ENCODE data around the gene CUEDC1. TPM values are rescaled to one million over a fixed set of nuclear protein-coding genes. Genes with fewer than 3 reads are reported as not detected.

The CUEDC1 gene
- total and polyA plus RNA-seq, 9 of the 15 experiments (the other 6 are each of a cell fraction or from before 2014, with no cell fraction given): 0.20 to 4.1 (median 1.6) TPM; not detected in 1

GRCh38 chr17:57987581-57988300, 32.5 kb upstream of the CUEDC1 start, which contains the start of gene VEZF1 (continued):
- TF ChIP-seq MYC (IDR thresholded peaks at IDR 0.05; ENCODE audit: low read depth, low read length) (no peak), MYC (CRISPR knock-in tag; IDR thresholded peaks at IDR 0.05; ENCODE audit: borderline replicate concordance, low read depth) (0 out of 2 replicates have a peak, but pooled peaks have one; percentile 38), LCOR (CRISPR knock-in tag; IDR thresholded peaks at IDR 0.05) (peak; percentile 56; the same call in 1 of the 2 replicates), ZNF699 (CRISPR knock-in tag; IDR thresholded peaks at IDR 0.05; ENCODE audit: insufficient replicate concordance) (no peak), ELF1 (tag; IDR thresholded peaks at IDR 0.05) (peak; percentile 96), NCOR1 (IDR thresholded peaks at IDR 0.05) (peak; percentile 18; the same call in 1 of the 2 replicates), HNRNPUL1 (IDR thresholded peaks at IDR 0.05; ENCODE audit: low read length) (no peak), ZNF23 (CRISPR knock-in tag; IDR thresholded peaks at IDR 0.05) (no peak), HMGXB4 (CRISPR knock-in tag; IDR thresholded peaks at IDR 0.05) (0 out of 2 replicates have a peak, but pooled peaks have one; percentile 51), NFIC (IDR thresholded peaks at IDR 0.05) (0 out of 2 replicates have a peak, but pooled peaks have one; percentile 11), MEF2D (tag; conservative IDR thresholded peaks at IDR 0.05; ENCODE audit: low read depth) (no peak), SAP30 (IDR thresholded peaks at IDR 0.05; ENCODE audit: borderline replicate concordance, insufficient read depth, low read depth, low read length, poor library complexity, severe bottlenecking) (peak; percentile 77), THAP12 (CRISPR knock-in tag; IDR thresholded peaks at IDR 0.05) (0 out of 2 replicates have a peak, but pooled peaks have one; percentile 11), MAX (CRISPR knock-in tag; IDR thresholded peaks at IDR 0.05) (peak; percentile 32; the same call in 1 of the 2 replicates), DDX20 (tag; IDR thresholded peaks at IDR 0.05; ENCODE audit: low read depth) (no peak), RBFOX2 (IDR thresholded peaks at IDR 0.05; ENCODE audit: low read depth, low read length) (peak; percentile 81), HDAC1 (IDR thresholded peaks at IDR 0.05) (peak in 1 of 2 experiments; percentile 74; a peak in 1 of 4 replicates), NKRF (IDR thresholded peaks at IDR 0.05; ENCODE audit: borderline replicate concordance) (peak; percentile 68; the same call in 1 of the 2 replicates), STAT5B (CRISPR knock-in tag; IDR thresholded peaks at IDR 0.05) (no peak), SIRT6 (IDR thresholded peaks at IDR 0.05; ENCODE audit: low read depth, low read length) (no peak), PCBP1 (IDR thresholded peaks at IDR 0.05; ENCODE audit: low read depth, low read length, poor library complexity, severe bottlenecking) (peak; percentile 89), MCM5 (IDR thresholded peaks at IDR 0.05; ENCODE audit: low read depth) (no peak)
